Fibroblast of skin of left quadriceps (primary cell): ENCODE data around the gene HES6.

Experiments used
- DNase-seq, 2 experiments: peaks; one replicate each; pipeline ENCODE4 v3.0.0-alpha.2; 2013; ENCODE audit warnings: low read depth in 2 of 2

The HES6 gene, protein sequence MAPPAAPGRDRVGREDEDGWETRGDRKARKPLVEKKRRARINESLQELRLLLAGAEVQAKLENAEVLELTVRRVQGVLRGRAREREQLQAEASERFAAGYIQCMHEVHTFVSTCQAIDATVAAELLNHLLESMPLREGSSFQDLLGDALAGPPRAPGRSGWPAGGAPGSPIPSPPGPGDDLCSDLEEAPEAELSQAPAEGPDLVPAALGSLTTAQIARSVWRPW

DNA sequence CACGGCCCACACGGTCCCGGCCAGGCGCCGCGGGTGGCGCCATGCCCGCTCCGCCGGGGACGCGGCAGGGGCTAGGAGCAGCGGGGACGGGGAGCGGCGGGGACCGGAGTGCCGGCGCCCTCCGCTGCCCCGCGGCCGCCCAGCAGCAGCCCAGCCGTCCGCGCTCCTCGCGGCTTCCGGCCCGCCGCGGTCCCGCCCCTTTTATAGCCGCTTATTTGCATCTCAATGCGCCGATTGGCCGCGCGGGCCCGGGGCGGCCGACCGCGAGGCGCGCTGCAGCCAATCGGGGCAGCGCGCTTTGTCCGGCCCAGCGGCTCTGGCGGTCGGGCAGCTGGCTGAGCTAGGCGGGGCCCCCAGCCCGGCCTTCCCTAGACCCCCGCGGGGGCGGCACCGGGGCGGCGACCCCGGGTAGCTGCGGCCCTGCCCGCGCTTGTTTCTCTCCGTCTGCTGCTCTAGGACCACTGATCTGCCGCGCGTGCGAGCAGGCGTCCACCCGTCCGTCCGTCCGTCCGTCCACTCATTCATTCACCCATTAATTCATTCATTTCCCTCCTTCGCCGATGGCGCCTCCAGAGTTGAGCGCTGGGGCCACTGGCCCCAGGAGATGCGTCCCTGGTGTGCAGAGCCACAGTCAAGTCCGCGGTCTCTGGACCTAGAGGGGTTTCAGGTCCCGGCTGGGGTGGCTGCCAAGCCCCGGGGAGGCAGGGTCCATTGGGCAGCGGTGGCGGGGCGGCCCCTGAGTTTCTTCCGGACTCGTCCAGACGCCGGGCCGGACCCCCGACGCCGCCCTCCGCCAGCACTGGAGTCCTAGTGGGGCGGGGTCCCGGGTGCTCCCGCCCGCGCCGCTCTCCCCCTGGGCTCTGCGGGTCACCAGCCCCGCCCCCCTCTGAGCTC lies at the start of gene HES6:
HES6 (minus strand) TSS at position 176 of the 894 bp plus-strand sequence; CDS start at position 43, 133 bp downstream.
- DNase-seq, result peak; percentile 50 to 52

DNA sequence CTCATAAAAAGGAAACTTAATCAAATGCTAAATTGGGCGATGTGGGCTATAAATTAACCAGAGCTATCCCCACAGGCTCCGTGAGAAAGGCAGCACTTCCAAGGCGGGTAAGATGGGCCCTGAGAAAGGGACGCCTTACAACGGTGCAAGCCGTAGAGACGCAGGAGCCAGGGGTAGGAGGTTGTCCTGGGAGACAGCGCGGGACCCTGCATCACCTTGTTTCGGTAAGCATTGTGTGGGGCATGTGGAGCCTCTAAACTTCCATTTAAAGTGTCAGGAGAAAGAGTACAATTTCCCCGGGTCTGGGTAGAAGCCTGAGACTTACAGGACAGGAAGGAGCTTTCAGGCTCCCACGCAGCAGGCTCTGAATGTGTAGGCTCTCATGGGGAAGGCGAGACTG lies 49.7 kb upstream of the HES6 start:
- DNase-seq, result no peak

DNA sequence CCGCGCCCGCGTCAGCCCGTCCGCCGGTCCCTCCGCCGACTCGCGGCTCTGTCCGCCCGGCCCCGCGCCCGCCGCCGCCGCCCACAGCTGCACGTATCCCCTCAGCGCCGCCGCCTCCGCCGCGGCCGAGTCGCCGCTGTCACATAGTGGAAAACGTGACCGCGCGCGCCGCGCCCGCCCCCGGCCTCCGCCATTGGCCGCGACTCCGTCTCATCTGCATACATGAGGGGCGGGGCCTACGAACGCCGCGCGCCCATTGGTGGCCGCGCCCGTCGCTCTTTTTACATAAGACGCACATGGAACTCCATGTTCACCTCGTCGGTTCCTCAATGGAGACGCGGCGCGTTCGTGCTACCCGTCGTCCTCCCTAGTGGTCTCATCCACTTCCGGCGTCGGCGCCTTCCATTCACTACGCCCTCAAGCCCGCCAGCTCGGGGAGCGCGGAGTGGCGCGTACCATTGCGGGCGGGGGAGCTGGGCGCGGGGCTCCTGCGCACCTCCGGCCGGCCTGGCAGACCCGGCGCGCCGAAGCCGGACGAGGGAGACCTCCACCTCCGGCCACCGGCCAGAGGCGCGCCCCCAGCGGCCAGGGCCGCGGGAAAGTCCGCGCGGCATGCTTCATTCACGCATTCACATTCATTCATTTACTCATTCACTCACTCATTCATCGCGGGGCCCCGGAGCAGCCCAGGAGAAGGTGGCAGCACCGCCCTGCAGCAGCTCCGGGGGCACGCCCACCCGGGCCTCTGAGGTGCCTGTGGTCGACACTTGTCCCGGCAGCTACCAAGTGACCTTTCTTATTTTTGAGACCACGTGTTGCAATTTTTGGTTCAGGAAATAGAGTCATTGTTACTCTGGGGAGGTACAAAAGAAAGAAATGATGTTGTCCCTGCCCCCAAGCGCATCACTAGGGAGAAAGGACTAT lies 49.1 kb upstream of the HES6 start:
- peak; percentile 97 to 98 for DNase-seq

DNA sequence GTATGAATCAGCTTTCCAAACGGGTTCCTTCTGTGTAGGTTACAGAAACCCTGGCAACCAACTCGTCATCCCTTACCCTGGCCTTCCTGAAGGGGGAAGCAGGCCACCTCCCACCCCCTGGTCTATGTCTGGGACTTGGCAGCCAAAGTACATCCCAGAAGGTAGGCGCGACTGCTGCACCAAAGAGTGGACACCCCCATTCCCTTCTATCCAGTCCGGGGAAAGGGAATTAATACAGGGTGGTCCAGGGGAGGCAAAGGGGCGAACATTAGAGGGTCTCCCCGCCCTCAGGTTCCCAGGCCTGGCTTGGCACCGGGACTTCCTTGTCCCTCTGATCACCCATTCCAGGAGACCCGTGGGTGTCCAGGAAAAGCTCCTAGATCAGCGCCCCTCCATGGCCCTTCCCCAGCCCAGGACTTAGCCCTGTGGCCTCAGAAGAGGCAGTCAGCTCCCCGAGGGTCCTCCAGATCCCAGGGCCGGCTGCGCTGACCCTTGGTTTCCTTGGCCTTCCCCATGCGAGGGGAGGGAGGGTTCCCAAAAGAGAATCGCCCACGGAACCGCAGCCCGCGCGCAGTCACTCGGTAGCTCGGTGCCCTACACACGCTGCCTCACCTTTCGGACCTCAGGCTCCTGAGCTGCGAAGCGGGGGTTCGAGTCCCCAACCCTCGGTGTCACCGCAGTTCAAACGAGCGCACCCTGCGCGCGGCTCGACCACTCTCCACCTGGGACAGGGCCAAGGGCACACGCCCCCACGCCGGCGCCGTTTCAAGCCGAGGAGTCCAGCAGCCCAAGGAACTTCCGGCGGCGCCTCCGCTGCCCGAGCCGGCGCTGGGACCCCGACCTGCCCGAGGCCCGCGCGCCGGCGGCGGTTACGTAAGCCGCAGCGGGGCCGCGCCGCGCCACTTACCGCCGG lies 48.2 kb upstream of the HES6 start, which contains the start of gene PER2:
PER2 (minus strand) TSS at position 874 of the 913 bp plus-strand sequence. CDS start 10,674 bp downstream, outside the sequence.
- peak; percentile 44 for DNase-seq

DNA sequence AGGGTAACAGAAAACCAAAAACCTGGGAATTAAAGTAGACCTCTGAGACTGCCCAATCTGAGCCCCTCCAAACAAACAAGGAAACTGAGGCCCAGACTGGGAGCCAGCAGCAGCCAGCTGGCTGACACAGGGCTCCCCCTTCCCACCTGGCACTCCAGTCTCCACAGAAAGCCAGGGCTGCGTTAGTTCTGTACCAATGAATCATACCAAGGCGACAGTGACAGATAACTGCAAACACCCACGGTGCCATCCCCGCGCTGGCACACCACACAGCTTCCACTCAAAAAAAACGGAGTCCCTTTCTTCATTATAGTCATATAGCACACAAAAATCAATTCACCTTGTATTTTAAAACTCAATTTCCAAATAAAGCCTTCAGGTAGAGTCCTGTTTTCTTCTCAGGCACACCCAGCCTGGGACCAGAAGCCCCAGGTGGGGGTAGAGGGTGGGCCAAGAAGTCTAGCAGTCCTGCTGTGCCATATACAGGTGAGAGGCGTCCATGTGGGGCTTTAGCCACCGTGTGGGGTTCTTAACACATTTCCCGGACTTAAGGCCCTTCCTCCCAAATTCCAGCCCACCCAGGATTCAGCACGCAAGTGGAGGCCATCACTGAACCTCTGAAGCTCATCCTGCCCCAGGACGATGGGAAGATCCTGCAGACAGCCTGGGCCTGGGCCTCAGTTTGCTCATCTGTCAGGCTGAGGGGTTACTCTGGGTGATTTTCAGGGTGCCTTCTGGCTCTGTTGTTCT lies 47.3 kb upstream of the HES6 start:
- DNase-seq, result no peak

DNA sequence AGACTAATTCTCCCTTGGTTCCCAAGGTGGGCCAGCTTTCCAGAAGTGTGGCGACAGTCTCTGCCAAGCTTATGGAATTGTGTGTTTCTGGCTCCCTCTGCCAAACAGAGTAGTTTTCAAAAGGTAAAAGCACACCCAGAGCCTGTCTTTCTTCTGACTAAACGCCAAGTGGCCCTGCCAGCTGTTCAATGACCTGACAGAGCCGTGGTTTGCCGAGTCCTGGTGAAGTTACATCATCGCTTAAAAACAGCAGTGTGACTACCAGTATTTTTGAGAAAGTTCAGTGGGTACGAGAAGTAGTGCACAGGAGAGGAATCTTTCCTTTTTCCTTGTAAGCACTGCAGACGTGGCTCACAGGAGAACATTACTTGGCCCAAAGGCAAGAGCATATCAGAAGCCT lies 46.7 kb upstream of the HES6 start:
- DNase-seq, result peak in 1 of 2 experiments; percentile 6

DNA sequence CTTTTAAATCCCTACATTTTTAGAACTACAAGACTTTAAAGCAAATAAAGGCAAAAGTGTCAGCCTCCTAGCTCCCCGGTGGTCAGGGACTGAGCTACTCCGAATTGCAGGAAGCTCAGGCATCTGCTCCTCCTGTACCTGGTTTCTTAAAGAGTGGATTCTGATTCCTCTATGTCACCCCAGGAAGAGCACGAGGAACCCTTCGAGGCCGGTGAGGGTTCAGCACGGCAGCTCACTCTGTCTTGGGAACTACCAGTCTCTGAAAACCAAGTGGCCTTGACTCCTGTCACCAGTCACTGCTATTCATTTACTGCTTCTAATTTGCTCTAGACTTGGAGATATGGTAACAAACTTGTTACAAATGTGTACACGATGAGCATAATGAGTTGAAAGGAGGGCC lies 46.3 kb upstream of the HES6 start:
- DNase-seq, result no peak

DNA sequence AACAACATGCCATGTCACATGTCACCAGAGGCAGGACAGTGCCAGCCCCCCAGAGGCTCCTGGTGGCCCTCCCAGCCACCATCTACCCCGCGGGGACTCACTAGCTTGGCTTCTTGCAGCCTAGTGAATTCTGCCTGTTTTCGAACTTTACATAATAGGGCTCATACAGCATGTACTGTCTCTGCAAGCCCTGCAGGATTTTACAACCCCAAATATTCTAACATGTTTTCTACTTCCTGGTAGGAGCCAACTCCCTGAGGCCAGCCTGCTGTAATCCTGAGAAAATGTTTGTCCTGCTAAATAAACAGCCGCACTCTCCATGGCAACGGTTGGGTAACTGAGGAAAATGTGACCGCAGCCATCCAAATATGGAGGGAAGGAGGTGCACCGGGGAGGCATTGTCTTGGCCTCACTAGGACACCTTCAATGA lies 45.8 kb upstream of the HES6 start:
- peak; percentile 40 to 45 for DNase-seq

DNA sequence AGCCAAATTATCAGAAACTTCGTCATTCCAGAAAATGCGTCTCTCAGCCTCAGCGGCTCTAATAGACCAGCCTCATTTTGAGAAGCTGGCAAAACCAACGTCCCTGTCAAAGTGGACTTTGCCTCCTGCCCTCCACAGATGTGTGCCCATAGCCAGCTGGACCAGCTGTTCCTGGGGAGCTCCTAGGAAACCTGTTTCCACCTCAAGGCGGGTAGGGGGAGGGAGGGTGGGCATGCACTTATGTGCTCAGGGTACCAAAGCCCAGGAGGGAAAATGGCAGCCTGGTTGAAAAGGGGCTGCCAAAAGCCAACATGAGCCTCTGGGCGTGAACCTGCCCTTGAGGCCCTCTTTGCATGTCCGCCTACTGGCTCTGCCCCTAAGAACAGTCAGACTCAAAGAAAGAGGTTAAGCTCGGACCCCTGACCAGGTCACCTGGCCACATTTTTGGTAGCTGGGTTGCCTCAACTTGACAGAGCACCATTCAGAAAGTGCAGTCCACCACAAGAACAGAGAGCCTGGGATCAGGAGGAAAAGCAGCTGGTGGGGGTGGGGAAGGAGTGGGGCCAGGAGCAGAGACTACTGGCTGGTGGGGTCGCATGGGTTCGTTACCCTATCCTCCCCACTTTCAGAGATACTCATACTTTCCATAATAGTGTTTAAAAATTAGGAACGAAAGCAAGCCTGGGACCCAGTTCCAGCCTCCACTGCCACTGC lies 45.1 kb upstream of the HES6 start:
- DNase-seq, result no peak

DNA sequence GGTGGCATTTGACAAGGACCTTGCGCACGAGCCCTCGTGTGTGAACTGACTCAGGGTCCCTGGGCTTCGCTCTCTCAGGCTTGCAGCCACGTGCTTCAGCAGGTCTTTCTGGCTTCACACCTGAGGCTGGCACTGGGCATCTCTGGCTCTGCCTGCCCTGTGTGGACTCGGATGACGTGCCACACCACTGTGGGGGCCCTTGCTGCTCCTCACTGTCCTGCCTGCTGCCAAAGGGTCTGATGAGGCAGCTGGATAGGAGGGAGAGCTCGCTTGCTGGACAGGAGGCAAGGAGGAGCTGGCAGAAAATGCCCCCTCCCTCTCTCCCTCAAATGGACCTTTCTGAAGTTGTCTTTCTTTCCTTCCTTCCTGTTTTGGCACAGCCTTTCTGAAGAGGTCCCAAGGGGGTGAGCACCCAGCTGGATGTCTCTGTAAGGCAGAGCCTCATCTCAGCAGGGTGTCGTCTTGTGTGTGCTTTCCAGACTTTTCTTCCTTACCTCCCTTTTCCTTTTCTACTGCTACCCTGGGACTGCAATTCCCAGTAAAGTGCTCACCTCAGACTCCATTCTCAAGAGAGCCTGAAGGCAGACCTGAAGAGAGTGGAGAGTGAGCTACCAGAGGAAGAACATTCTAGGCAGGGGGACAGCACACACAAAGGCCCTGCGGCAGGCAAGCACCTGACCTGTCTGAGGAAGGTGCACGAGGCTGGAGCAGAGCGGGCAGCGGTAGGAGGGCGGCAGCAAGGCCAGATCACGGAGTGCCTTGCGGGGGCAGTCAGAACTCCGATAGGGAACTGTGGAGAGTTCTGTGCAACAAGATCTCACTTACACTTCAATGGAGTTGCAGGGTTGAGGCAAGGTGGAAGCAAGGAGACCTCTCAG lies 43.3 kb upstream of the HES6 start:
- DNase-seq, result no peak

DNA sequence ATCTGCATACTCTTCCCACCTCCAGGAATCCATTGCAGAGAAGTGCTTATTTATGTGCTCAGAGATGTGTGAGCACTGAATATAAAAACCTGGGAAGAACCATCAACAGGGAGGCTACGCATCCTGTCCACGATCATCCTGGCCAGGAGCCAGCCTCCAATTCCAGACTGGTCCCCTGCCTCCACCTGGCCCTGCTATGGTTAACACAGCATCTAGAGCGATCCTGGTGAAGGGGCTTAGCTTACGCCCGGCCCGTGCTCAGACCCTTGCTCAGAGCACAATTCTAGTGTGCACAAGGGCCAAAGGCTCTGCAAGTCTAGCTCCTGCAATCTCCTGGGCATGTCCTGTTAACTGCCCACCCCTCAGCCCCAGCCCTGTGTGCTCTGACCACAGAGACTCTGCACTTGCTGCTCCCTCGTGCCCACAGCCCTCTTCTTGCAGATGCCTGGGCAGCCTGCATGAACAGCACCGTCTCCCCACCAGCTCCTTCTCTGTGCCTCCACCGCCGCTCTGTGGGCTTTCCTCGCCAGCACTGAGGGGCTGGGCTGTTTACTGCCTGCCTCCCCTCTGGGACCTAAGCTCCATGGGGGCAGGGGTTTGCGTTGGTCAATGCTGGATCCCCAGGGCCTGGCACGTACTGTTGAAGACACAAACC lies 42.1 kb upstream of the HES6 start:
- DNase-seq, result no peak

DNA sequence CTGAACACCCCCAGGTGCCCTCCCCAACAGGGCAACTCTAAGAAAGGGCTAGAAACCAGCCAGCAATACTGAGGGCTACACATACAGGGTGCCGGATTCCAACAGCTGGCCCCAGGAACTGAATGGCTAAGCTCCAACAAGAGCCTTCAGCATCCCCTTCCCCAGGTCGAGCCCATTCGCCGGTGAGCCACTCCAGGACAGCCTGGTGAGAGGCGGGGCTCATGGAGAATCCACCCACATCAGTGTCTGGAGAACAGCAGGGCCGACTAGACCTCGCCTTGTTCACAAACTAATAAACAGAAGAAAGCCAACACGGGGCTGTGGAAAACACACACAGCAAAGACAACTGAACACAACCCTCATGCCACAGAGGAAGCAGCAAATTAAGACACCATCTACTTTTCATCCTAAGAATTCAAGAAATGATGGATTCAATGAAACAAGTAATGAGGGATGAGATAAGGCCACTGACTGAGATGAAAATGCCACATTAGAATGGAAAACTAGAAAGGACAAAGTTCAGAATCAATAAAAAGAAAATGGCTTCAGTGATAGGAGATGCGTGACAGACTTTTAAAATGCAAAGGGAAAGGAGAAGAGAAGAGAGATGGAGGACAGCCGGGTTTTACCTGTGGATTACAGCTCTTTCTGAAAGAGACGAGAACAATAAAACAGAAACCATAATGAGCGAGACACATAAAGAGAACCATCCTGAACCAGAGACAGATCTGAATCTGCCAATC lies 40.4 kb upstream of the HES6 start:
- no peak for DNase-seq

DNA sequence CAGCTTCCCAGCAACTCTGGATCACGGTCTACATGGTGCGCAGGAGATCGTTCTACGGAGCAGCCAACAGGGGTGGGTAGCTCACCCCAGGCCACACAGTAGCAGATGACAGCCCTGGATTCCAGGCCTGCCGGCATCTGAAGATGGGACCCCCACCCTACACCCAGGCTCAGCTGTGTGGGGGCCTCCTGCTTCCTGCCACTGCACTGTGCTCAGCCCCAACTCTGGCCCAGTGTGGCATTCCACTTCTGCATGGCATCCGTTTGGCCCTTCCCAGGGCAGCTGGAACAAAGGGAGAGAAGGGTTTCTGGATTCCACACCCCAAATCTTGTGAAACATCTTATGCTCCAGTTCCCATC lies 39.5 kb upstream of the HES6 start:
- DNase-seq, result no peak

DNA sequence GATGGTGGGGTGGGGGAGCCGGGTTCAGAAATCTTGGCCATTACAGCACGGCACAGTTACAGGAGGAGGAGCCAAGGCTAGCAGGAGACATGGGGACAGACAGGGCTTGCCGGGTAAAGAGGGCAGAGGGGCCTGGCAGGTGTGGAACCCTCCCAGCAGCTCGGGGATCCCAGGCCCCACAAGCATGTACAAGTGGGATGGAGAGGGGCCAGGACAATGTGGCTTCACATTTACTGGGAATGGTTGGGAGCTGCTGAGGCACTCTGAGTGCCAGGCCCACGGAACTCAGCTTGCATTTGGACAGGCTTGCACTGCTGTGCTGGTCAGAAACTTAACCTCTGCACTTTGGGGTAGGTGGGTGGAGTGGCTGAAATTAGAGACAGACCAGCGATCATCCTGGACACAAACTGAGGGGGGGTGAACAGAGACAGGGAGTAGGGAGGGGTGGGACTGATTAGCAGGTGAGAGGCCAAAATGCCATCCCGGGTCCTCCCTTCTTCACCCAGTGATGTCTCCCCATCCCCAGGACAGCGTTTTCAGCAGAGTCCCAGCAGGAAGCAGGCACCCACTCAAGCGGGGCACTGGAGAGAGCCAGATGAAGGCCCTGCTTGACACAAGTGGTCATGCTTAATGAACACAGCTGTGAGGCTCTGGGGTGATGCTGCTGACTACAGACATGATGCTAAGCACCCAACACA lies 38.9 kb upstream of the HES6 start:
- no peak for DNase-seq

DNA sequence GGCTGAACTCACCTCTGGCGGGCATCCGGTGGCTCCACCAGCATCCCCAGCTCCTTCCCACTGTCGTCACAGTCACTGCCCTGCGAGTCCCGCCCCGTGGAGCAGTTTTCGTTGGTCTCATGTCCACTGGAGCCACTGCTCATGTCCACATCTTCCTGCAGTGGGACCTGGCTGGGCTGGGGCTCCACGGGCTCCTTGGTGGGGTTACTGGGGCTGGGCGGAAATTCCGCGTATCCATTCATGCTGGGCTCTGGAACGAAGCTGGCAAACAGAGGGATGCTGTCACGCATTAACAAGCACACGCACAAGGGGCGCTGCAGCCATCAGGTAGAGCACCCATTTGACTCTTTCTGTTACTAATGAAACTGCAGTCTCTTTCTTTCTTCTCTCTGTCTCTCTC lies 37.9 kb upstream of the HES6 start:
- no peak for DNase-seq

DNA sequence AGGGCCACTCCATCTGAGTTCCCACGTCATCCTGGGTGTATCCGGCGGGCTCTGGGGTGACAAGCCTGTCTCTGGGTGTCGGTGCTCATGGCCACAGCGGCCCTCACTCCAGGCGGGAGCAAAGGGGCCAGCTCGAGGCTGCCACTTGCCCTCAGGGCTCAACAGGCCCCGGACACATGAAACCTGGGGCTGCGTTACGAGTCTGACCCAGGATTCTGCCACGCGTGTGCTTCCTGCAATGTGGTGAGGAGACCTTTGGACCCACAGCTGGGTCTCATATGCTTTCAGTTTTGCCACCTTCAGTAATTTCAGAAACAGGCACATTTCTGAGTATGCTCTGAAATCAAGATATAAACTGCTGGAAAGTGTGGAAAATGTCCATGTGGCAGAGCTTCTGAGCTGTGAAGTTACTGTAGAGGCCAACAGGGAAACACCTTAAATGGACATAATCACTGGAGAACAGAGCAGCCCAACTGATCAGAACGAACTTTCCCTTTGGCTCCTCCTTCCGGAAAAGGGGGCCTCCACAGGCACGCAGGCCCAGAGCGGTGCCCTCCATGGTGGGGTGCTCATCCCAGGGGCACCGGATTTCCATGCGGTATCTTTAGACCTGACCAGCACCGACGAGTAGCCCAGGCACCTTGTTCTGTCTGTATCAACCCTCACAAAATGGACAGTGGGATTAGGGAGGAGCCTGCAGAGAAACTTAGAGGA lies 34.5 kb upstream of the HES6 start:
- no peak for DNase-seq
